Ramos (cell line): ENCODE measurements around the gene ZBTB9.

Source experiments
- in situ Hi-C: fragments of 300-500 bp; cut with MboI; formaldehyde crosslinking; loops from one replicate; pipeline ENCODE4 v1.14.3; 2022; ENCODE audit warnings: low sequenced_read_pairs; ENCODE audit not compliant: unreplicated experiment

ZBTB9 gene

DNA sequence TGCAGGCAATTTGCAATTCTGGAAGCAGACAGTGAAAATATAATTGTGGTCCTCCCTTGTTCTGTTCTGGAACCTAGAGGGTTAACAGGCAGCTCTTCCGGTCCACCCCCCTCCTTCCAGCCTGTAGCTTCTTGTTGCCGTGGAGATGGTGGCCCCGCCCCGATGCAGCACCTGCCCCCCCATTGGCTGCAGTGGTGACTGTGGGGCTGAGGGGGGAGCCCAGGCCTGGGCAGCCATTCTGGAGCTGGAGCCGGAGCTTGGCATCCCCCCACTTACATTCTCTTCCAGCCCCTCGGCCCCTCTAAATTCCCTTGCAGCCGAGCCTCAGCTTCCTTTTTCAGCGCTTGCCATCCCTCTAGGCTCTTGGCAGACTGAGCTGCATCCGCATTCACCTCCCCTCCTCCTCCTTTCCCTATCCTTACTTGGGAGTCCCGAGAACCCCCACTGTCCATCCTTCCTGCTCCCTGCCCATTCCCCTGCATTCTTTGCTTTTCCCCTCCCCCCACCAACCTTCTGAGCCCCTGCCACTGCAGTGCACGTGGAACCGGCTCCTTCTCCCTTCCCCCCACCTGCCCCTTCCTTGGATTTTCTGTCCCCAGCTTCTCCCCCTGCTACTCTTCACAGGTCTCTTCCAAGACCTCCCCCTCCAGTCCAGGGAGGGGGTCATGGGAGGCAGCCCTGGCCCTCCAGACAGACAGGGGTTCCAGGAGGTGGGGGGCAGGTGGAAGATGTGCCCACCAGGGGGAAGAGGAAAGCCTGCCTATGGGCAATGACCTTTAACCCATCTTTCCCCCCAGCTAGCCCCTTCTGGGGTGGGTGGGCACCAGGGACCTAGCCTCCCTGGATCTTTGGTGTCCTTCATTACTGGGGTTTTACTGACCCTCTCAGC is 23.1 kb upstream of the ZBTB9 start:
- in situ Hi-C loops = no loop called here

DNA sequence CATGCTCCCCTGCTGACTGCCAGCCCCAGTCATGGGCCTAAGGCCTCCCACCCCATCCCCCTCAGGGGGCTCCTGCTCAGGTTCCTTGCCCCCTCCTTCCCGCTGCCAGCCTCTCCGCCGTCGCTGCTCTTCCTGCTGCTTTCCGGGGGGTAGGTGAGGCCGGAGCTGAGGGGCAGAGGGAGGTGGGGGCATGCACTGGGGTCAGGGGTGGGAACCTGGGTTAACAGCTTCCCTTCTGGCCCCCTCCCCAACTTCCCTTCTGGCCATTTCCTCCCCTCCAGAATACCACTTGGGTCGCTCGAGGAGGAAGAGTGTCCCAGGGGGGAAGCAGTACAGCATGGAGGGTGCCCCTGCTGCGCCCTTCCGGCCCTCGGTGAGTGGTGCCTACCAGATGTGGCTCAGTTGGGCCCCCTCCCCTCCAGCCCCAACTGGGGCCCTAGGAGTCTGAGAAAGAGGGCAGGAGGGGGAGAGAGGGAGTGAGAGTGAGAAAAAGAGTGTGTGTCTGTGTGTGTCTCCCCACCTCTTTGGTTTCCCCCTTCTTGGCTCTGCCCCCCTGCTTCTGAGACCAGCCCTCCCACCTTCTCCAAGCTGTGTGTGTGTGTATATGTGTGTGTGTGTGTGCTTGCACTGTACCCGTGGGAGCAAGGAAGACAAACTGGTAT is 22.4 kb upstream of the ZBTB9 start:
- in situ Hi-C loops = no loop called here

GRCh38 chr6:33432546-33432945 is 21.8 kb upstream of the ZBTB9 start:
- in situ Hi-C loops = no loop called here

GRCh38 chr6:33433001-33433543 is 21.3 kb upstream of the ZBTB9 start:
- in situ Hi-C loops = no loop called here

DNA sequence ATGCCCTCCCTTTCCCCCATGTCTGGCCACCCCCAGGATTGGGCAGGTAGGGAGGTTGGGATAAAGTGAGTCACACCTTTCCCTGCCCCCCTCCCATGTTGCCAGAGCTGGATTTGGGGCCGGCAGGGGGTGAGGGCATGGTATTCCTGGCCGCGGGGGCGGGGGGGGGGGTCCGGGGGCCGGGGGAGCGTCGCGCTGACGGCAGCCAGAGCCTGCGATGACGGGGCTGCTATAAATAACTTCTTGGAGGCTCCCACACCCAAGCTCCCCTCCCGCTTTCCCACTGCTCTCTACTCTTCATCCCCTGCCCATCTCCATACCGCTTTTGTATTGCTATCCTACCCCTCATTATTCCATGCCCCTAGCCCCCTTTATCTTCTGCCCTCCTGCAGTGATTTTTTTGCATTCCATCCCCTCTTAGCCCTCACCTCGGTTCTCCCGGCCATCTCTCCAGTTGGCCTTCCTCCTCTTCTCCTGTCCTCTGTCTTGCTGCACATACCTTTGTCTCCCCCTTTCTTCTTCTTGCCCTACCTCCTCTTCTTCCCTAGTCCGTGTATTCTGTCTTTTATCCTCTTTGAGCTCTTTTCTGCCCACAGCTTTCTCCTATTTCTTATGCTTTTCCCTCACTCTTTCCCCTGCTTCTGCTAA is 20.7 kb upstream of the ZBTB9 start:
- in situ Hi-C loops = no loop called here

DNA sequence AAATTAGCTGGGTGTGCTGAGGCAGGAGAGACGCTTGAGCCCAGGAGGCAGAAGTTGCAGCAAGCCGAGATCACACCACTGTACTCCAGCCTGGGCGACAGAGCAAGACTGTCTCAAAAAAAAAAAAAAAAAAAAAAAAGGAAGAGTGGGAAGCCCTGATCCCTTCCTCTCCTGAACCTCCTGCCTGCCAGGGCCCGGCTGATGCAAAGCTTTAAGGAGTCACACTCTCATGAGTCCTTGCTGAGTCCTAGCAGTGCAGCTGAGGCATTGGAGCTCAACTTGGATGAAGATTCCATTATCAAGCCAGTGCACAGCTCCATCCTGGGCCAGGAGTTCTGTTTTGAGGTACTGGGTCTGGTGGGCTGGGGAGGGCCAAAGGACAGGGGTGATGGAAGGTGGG is 19.4 kb upstream of the ZBTB9 start:
- in situ Hi-C loops = no loop called here

- in situ Hi-C loops = no loop called here
Measured at GRCh38 chr6:33437666-33438065, 16.7 kb upstream of the ZBTB9 start.

DNA sequence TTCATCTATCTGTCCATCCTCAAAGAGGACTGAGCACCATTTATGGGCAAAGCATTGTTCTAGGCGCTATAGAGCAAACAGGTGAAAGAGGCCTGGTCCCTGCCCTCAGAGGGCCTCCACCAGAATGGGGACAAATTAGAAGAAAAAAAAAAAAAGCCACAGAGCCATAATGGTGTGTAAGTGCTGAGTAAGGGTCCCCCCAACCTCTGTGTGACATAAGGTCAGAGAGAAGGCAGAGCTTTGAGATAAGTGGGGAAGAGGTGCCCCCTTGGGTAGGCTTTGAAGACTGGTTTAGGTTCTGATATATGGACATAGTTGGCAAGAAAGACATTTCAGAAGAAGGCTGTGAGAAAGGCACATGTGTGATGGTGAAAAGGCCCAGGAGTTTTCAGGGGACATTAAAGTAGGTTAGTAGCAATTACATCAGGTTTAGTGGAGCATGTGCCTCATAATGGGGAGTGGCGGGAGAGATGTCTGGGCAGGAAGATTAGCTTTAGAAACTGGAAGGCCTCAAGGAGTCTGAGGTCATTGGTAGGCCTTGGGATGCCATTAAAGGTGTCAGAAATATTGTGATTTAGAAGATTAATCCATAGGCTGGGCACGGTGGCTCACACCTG is 15.3 kb upstream of the ZBTB9 start:
- in situ Hi-C loops = no loop called here

DNA sequence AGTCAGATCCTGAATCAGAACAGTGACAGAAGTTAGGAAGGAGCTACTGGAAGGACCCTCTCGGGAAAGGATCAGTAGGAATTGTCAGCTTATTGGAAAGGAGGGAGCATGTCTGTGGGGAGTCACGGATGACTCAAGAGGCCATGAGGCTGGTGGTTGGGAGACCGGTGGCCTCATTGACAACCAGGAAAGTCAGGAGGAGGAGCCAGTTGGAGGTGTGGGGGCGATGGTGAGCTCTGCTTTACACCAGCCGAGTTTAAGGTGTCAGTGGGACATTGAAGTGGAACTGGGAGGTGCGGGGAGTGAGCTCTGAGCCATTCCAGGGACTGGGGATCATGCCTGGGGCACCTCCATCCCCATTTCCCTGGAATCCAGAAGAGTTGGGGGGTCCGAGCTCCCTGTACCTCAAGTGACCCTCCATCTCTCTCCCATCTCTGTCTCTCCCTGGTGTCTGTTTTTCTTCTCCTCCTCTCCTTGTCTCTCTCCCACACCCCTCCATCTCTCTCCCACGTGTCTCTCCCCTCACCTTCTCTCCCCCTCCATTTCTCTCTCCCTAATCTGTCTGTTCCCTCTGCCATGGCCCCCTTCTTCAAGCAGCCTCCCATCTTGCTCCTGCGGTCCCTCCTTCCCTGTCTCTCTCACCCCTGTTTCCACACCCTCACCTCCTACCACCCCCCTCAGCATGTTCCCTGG is 14.3 kb upstream of the ZBTB9 start:
- in situ Hi-C loops = no loop called here

- in situ Hi-C loops = no loop called here
Measured at GRCh38 chr6:33440649-33441309, 13.6 kb upstream of the ZBTB9 start.

DNA sequence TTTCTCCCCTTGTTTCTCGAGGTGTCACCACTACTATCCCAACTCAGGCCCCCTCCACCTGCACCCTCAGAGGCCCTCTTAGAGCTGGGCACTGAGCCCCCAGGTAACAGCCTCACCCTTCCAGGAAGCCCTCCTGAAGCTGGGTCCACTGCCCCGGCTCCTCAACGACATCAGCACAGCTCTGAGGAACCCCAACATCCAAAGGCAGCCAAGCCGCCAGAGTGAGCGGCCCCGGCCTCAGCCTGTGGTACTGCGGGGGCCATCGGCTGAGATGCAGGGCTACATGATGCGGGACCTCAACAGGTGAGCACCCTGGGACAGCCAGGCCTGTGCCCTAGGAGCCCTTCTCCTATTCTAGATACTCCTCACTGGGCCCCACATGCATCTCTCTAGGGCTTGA is 12.9 kb upstream of the ZBTB9 start:
- in situ Hi-C loops = no loop called here

DNA sequence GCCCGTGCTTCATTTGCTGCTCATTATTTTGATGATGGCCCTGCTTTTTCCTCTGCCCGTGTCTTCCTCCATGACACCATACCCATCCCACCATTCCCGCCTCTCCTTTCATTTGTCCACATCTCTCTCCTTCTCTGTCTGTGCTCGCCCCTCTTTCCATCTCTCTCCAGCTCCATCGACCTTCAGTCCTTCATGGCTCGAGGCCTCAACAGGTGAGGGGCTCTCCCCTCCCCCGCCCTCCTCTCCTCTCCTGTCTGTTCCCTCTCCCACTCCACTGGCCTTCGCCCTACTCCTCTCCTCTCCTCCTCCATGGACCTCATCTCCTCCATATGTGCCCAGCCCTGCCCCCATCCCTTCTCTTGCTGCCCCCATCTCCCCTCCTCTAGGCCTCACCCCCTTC is 12.1 kb upstream of the ZBTB9 start:
- in situ Hi-C loops = no loop called here

DNA sequence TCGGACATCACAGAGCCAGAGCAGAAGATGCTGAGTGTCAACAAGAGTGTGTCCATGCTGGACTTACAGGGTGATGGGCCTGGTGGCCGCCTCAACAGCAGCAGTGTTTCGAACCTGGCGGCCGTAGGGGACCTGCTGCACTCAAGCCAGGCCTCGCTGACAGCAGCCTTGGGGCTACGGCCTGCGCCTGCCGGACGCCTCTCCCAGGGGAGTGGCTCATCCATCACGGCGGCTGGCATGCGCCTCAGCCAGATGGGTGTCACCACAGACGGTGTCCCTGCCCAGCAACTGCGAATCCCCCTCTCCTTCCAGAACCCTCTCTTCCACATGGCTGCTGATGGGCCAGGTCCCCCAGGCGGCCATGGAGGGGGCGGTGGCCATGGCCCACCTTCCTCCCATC is 11.4 kb upstream of the ZBTB9 start:
- in situ Hi-C loops = no loop called here

GRCh38 chr6:33443619-33444504 is 10.5 kb upstream of the ZBTB9 start:
- in situ Hi-C loops = no loop called here

- in situ Hi-C loops = no loop called here
Measured at GRCh38 chr6:33445119-33445603, 9.2 kb upstream of the ZBTB9 start.

DNA sequence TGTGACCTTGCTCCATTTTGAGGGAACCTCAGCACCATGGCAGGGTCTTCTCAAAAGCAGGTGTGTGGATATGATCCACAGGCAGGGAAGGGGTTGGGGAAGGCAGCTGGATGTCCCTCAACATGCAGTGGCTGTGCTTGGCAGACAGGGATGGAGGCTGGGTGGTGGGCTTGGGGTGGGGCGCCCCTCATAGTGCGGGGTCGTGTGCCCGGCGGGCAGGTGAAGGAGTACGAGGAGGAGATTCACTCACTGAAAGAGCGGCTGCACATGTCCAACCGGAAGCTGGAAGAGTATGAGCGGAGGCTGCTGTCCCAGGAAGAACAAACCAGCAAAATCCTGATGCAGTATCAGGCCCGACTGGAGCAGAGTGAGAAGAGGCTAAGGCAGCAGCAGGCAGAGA is 8.0 kb upstream of the ZBTB9 start:
- in situ Hi-C loops = no loop called here

- in situ Hi-C loops = no loop called here
Measured at GRCh38 chr6:33450434-33450833, 3.9 kb upstream of the ZBTB9 start.

DNA sequence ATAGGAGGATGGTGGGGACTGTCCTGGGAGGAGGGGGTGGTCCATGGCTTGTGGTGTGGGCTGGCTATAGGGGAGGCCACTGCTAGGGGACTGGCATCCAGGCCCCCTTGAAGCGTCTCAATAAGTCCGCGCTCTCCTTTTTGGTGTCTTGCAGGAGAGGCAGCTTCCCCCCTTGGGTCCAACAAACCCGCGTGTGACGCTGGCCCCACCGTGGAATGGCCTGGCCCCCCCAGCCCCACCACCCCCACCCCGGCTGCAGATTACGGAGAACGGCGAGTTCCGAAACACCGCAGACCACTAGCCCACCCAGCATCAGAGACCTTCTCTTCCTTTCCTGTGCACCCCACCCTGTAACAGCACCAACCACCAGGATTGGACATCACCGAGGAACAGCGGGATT is 2.8 kb upstream of the ZBTB9 start:
- in situ Hi-C loops = no loop called here
